ENCODE results near the gene ENTPD8.

DNA sequence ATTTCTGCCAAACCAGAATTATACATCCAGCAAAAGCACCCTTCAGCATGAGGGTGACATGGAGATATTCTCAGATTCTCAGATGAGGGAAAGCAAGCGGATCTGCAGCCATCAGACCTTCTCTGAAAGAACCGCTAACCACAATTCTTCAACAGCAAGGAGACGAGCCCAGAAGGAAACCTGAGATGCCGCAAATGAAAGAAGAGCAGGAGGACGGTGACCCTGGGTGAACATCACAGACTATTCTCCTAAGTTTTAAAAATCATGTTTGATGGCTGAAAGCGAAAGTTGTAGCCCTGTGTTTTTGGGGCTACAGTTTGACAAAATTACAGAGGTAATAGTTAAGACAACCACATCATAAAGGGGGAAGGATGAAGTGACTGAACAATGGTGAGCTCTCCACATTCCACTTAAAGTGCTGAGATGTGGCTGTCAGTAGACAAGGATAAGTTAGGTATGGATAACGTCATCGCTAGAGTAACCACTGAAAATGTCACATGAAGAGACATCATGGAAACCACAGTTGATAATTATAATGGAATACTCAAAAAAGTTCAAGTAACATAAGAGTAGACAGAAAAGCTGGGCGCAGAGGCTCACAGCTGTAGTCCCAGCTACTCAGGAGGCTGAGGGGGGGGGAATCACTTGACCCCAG is 49.5 kb upstream of the ENTPD8 start:
- TF ChIP-seq, protein P1, sequence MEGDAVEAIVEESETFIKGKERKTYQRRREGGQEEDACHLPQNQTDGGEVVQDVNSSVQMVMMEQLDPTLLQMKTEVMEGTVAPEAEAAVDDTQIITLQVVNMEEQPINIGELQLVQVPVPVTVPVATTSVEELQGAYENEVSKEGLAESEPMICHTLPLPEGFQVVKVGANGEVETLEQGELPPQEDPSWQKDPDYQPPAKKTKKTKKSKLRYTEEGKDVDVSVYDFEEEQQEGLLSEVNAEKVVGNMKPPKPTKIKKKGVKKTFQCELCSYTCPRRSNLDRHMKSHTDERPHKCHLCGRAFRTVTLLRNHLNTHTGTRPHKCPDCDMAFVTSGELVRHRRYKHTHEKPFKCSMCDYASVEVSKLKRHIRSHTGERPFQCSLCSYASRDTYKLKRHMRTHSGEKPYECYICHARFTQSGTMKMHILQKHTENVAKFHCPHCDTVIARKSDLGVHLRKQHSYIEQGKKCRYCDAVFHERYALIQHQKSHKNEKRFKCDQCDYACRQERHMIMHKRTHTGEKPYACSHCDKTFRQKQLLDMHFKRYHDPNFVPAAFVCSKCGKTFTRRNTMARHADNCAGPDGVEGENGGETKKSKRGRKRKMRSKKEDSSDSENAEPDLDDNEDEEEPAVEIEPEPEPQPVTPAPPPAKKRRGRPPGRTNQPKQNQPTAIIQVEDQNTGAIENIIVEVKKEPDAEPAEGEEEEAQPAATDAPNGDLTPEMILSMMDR (IDR thresholded peaks at IDR 0.05; ENCODE audit: poor library complexity): no peak
- no peak for TF ChIP-seq EZH2phosphoT487 (IDR thresholded peaks at IDR 0.05; ENCODE audit: low read depth, severe bottlenecking, unreplicated experiment)

Data from hepatocyte (in vitro differentiated cells).